GM03348 (cell line): ENCODE data around the gene SRI.
A peak's percentile ranks its signal among the peaks of the same experiment; 100 is the strongest.
"Not testable (repeated sequence)": the region's sequence is repeated elsewhere in the genome, so short reads cannot be mapped to it uniquely, and the experiment has no call there.

Experiments used
- DNase-seq: peaks from one replicate; pipeline ENCODE4 v3.0.0; 2012; ENCODE audit warnings: low spot score

Gene SRI

GRCh38 chr7:88219781-88220747 is at the start of gene SRI:
TSS of gene SRI (minus strand) at chr7:88220038. CDS start at chr7:88220026, 12 bp downstream.
- peak; percentile 97 for DNase-seq

- no peak for DNase-seq
Measured at GRCh38 chr7:88269586-88269985, 49.7 kb upstream of the SRI start.

- DNase-seq: no peak
Measured at GRCh38 chr7:88268858-88269257, 49.0 kb upstream of the SRI start.

- no peak for DNase-seq
Measured at GRCh38 chr7:88268051-88268450, 48.2 kb upstream of the SRI start.

GRCh38 chr7:88267421-88267820 is 47.6 kb upstream of the SRI start:
- DNase-seq: no peak

- not testable (repeated sequence) for DNase-seq
Measured at GRCh38 chr7:88264987-88265386, 45.1 kb upstream of the SRI start.

GRCh38 chr7:88262562-88262961 is 42.7 kb upstream of the SRI start:
- DNase-seq: no peak

- no peak for DNase-seq
Measured at GRCh38 chr7:88260719-88261118, 40.9 kb upstream of the SRI start.

- no peak for DNase-seq
Measured at GRCh38 chr7:88259656-88260380, 40.0 kb upstream of the SRI start.

- not testable (repeated sequence) for DNase-seq
Measured at GRCh38 chr7:88258296-88258695, 38.5 kb upstream of the SRI start.

- no peak for DNase-seq
Measured at GRCh38 chr7:88256906-88257305, 37.1 kb upstream of the SRI start.

GRCh38 chr7:88254721-88255424 is 35.0 kb upstream of the SRI start:
- peak; percentile 3 for DNase-seq

- DNase-seq: no peak
Measured at GRCh38 chr7:88253640-88254039, 33.8 kb upstream of the SRI start.

- DNase-seq: no peak
Measured at GRCh38 chr7:88244258-88244657, 24.4 kb upstream of the SRI start.

- DNase-seq: peak; percentile 56
Measured at GRCh38 chr7:88243345-88243909, 23.6 kb upstream of the SRI start.

- no peak for DNase-seq
Measured at GRCh38 chr7:88239852-88240251, 20.0 kb upstream of the SRI start.

GRCh38 chr7:88233828-88234227 is 14.0 kb upstream of the SRI start:
- no peak for DNase-seq

- no peak for DNase-seq
Measured at GRCh38 chr7:88230646-88231045, 10.8 kb upstream of the SRI start.

GRCh38 chr7:88229302-88229995 is 9.6 kb upstream of the SRI start:
- DNase-seq: no peak

- no peak for DNase-seq
Measured at GRCh38 chr7:88226886-88227516, 7.2 kb upstream of the SRI start.

GRCh38 chr7:88226201-88226600 is 6.4 kb upstream of the SRI start:
- DNase-seq: no peak
